Measurements from ENCODE around the gene FHOD3. TPM values are rescaled to one million over a fixed set of nuclear protein-coding genes. Genes with fewer than 3 reads are reported as not detected.

FHOD3 gene
- polyA plus RNA-seq, 3 donors from 2014 or later, result not detected

- no peak overlapping the region for H3K4me3 Mint-ChIP-seq
- H3K4me1 Mint-ChIP-seq, result no peaks in the 10 kb centered on the region
- H3K9me3 Mint-ChIP-seq, result peaks cover 0 to under 1% (median 0%) of the 10 kb centered on the region in 6 donors
- no peaks in the 10 kb centered on the region for H3K36me3 Mint-ChIP-seq
- H3K27ac Mint-ChIP-seq, result no peak overlapping the region
- H3K27me3 Mint-ChIP-seq (ENCODE audit: low read depth in 3 of 3), result peaks cover 1 to 5% (median 4%) of the 10 kb centered on the region in 3 donors
- no peak for DNase-seq
These were observed 37.3 kb downstream of the FHOD3 start for GRCh38 chr18:36334798-36335197.

GRCh38 chr18:36335476-36336279, 38.2 kb downstream of the FHOD3 start:
- DNase-seq, result no peak
- Mint-ChIP-seq H3K4me3 (no peak overlapping the region), H3K36me3 (no peaks in the 10 kb centered on the region)

GRCh38 chr18:36337679-36338402, 40.3 kb downstream of the FHOD3 start:
- H3K27ac Mint-ChIP-seq, result no peak overlapping the region
- H3K4me3 Mint-ChIP-seq, result no peak overlapping the region
- H3K27me3 Mint-ChIP-seq (ENCODE audit: low read depth in 3 of 3), result peaks cover 3 to 6% (median 3%) of the 10 kb centered on the region in 3 donors
- no peaks in the 10 kb centered on the region for H3K4me1 Mint-ChIP-seq
- H3K36me3 Mint-ChIP-seq, result no peaks in the 10 kb centered on the region
- peaks cover 0 to 6% (median 0%) of the 10 kb centered on the region in 6 donors for H3K9me3 Mint-ChIP-seq
- no peak for DNase-seq

More at GRCh38 chr18:36335476-36336279, 38.2 kb downstream of the FHOD3 start:
- no peaks in the 10 kb centered on the region for H3K9me3 Mint-ChIP-seq
- H3K27ac Mint-ChIP-seq, result no peak overlapping the region
- H3K27me3 Mint-ChIP-seq (ENCODE audit: low read depth in 3 of 3), result peaks cover 1 to 5% (median 3%) of the 10 kb centered on the region in 3 donors
- H3K4me1 Mint-ChIP-seq, result no peaks in the 10 kb centered on the region

GRCh38 chr18:36338403-36338933, 41.0 kb downstream of the FHOD3 start:
- no peak for DNase-seq
- peaks cover 3 to 6% (median 3%) of the 10 kb centered on the region in 3 donors for H3K27me3 Mint-ChIP-seq (ENCODE audit: low read depth in 3 of 3)
- H3K36me3 Mint-ChIP-seq, result no peaks in the 10 kb centered on the region
- H3K27ac Mint-ChIP-seq, result no peak overlapping the region
- H3K9me3 Mint-ChIP-seq, result peaks cover 0 to 6% (median 0%) of the 10 kb centered on the region in 6 donors
- H3K4me3 Mint-ChIP-seq, result no peak overlapping the region
- H3K4me1 Mint-ChIP-seq, result no peaks in the 10 kb centered on the region

- no peaks in the 10 kb centered on the region for H3K4me1 Mint-ChIP-seq
- H3K36me3 Mint-ChIP-seq, result no peaks in the 10 kb centered on the region
- H3K27me3 Mint-ChIP-seq (ENCODE audit: low read depth in 3 of 3), result peaks cover 2 to 7% (median 3%) of the 10 kb centered on the region in 3 donors
- H3K9me3 Mint-ChIP-seq, result peaks cover 0 to 6% (median 0%) of the 10 kb centered on the region in 6 donors
- no peak overlapping the region for H3K4me3 Mint-ChIP-seq
- H3K27ac Mint-ChIP-seq, result no peak overlapping the region
- DNase-seq, result no peak
These were observed 42.7 kb downstream of the FHOD3 start for GRCh38 chr18:36340246-36340645.

- H3K4me3 Mint-ChIP-seq, result no peak overlapping the region
- no peaks in the 10 kb centered on the region for H3K36me3 Mint-ChIP-seq
- H3K9me3 Mint-ChIP-seq, result peaks cover 0 to 6% (median 0%) of the 10 kb centered on the region in 6 donors
- H3K27me3 Mint-ChIP-seq (ENCODE audit: low read depth in 3 of 3), result peaks cover 4 to 7% (median 7%) of the 10 kb centered on the region in 3 donors
- no peak overlapping the region for H3K27ac Mint-ChIP-seq
- H3K4me1 Mint-ChIP-seq, result no peaks in the 10 kb centered on the region
- no peak for DNase-seq
These were observed 44.4 kb downstream of the FHOD3 start for GRCh38 chr18:36341944-36342343.

GRCh38 chr18:36348331-36348730, 50.8 kb downstream of the FHOD3 start:
- Mint-ChIP-seq H3K4me3 (no peak overlapping the region), H3K27ac (no peak overlapping the region), H3K36me3 (no peaks in the 10 kb centered on the region), H3K9me3 (peaks cover 0 to 2% (median 0%) of the 10 kb centered on the region in 6 donors), H3K4me1 (no peaks in the 10 kb centered on the region), H3K27me3 (ENCODE audit: low read depth in 3 of 3) (peaks cover 2 to 13% (median 4%) of the 10 kb centered on the region in 3 donors)
- DNase-seq, result no peak

- Mint-ChIP-seq H3K9me3 (peaks cover 0 to 2% (median 0%) of the 10 kb centered on the region in 6 donors), H3K4me3 (no peak overlapping the region), H3K27ac (no peak overlapping the region), H3K27me3 (ENCODE audit: low read depth in 3 of 3) (peaks cover 0 to 17% (median 4%) of the 10 kb centered on the region in 3 donors), H3K36me3 (no peaks in the 10 kb centered on the region), H3K4me1 (no peaks in the 10 kb centered on the region)
- no peak for DNase-seq
These were observed 51.5 kb downstream of the FHOD3 start for GRCh38 chr18:36348971-36349417.

GRCh38 chr18:36349552-36349951, 52.0 kb downstream of the FHOD3 start:
- peaks cover 0 to 18% (median 4%) of the 10 kb centered on the region in 3 donors for H3K27me3 Mint-ChIP-seq (ENCODE audit: low read depth in 3 of 3)
- no peak overlapping the region for H3K27ac Mint-ChIP-seq
- H3K4me1 Mint-ChIP-seq, result no peaks in the 10 kb centered on the region

GRCh38 chr18:36350251-36350651, 52.7 kb downstream of the FHOD3 start:
- H3K36me3 Mint-ChIP-seq, result no peaks in the 10 kb centered on the region
- H3K9me3 Mint-ChIP-seq, result peaks cover 0 to 2% (median 0%) of the 10 kb centered on the region in 6 donors
- peaks cover 0 to 18% (median 4%) of the 10 kb centered on the region in 3 donors for H3K27me3 Mint-ChIP-seq (ENCODE audit: low read depth in 3 of 3)
- H3K4me1 Mint-ChIP-seq, result no peaks in the 10 kb centered on the region
- no peak for DNase-seq
- H3K4me3 Mint-ChIP-seq, result no peak overlapping the region
- no peak overlapping the region for H3K27ac Mint-ChIP-seq

More at GRCh38 chr18:36349552-36349951, 52.0 kb downstream of the FHOD3 start:
- DNase-seq, result no peak
- Mint-ChIP-seq H3K36me3 (no peaks in the 10 kb centered on the region), H3K4me3 (no peak overlapping the region), H3K9me3 (peaks cover 0 to 2% (median 0%) of the 10 kb centered on the region in 6 donors)

- H3K27me3 Mint-ChIP-seq (ENCODE audit: low read depth in 3 of 3), result peaks cover 0 to 18% (median 4%) of the 10 kb centered on the region in 3 donors
- H3K4me3 Mint-ChIP-seq, result no peak overlapping the region
- DNase-seq, result no peak
- H3K9me3 Mint-ChIP-seq, result peaks cover 0 to 2% (median 0%) of the 10 kb centered on the region in 6 donors
- no peaks in the 10 kb centered on the region for H3K4me1 Mint-ChIP-seq
- no peaks in the 10 kb centered on the region for H3K36me3 Mint-ChIP-seq
- no peak overlapping the region for H3K27ac Mint-ChIP-seq
These were observed 53.4 kb downstream of the FHOD3 start for GRCh38 chr18:36350839-36351469.

GRCh38 chr18:36352384-36352783, 54.9 kb downstream of the FHOD3 start:
- H3K36me3 Mint-ChIP-seq, result no peaks in the 10 kb centered on the region
- no peak for DNase-seq
- H3K27me3 Mint-ChIP-seq (ENCODE audit: low read depth in 3 of 3), result peaks cover 2 to 12% (median 8%) of the 10 kb centered on the region in 3 donors
- H3K27ac Mint-ChIP-seq, result no peak overlapping the region
- H3K9me3 Mint-ChIP-seq, result peaks cover 0 to 2% (median 0%) of the 10 kb centered on the region in 6 donors
- no peaks in the 10 kb centered on the region for H3K4me1 Mint-ChIP-seq
- H3K4me3 Mint-ChIP-seq, result no peak overlapping the region

- H3K27me3 Mint-ChIP-seq (ENCODE audit: low read depth in 3 of 3), result peaks cover 2 to 12% (median 8%) of the 10 kb centered on the region in 3 donors
- H3K27ac Mint-ChIP-seq, result no peak overlapping the region
- H3K36me3 Mint-ChIP-seq, result no peaks in the 10 kb centered on the region
- H3K4me3 Mint-ChIP-seq, result no peak overlapping the region
- no peaks in the 10 kb centered on the region for H3K4me1 Mint-ChIP-seq
- DNase-seq, result no peak
- H3K9me3 Mint-ChIP-seq, result peaks cover 0 to 2% (median 0%) of the 10 kb centered on the region in 6 donors
These were observed 57.5 kb downstream of the FHOD3 start for GRCh38 chr18:36354989-36355388.
